MM.1S (cell line): Measurements from ENCODE around the gene GCNT3.

Experiments used
- DNase-seq: peaks from one replicate; pipeline ENCODE4 v3.0.0-alpha.2; 2015
- H2AFZ ChIP-seq: fragments of 300-600 bp; sonication (generic); 2 replicates; pipeline ENCODE4 v1.6.0; 2016; ENCODE audit warnings: antibody characterized with exemption, low read length
- H3F3A ChIP-seq: fragments of 300-600 bp; sonication (generic); 2 replicates; pipeline ENCODE4 v1.6.1; 2016; ENCODE audit warnings: mild to moderate bottlenecking, antibody characterized with exemption, low read length, moderate library complexity, mixed read lengths; ENCODE audit not compliant: insufficient read depth
- H3K27ac ChIP-seq: fragments of 300-600 bp; sonication (generic); 2 replicates; pipeline ENCODE4 v1.5.1; 2016; ENCODE audit warnings: mild to moderate bottlenecking, low read length
- H3K27me3 ChIP-seq: fragments of 300-600 bp; sonication (generic); replicated peaks from 2 replicates; pipeline ENCODE4 v1.6.0; 2016; ENCODE audit warnings: low read length; ENCODE audit not compliant: insufficient read depth
- H3K36me3 ChIP-seq: fragments of 300-600 bp; sonication (generic); replicated peaks from 2 replicates; pipeline ENCODE4 v1.6.1; 2016; ENCODE audit warnings: mild to moderate bottlenecking, low read length, mixed read lengths; ENCODE audit not compliant: insufficient read depth
- H3K4me1 ChIP-seq: fragments of 300-600 bp; sonication (generic); 2 replicates; pipeline ENCODE4 v1.6.1; 2016; ENCODE audit warnings: low read length, mixed read lengths
- H3K4me2 ChIP-seq: fragments of 300-600 bp; sonication (generic); 2 replicates; pipeline ENCODE4 v1.6.0; 2016; ENCODE audit warnings: low read depth, low read length
- H3K4me3 ChIP-seq: fragments of 300-600 bp; sonication (generic); 2 replicates; pipeline ENCODE4 v1.5.1; 2016; ENCODE audit warnings: low read length, mixed read lengths
- H3K79me2 ChIP-seq: fragments of 300-600 bp; sonication (generic); 2 replicates; pipeline ENCODE4 v1.6.1; 2016; ENCODE audit warnings: mixed run types, low read length, mixed read lengths
- H3K9ac ChIP-seq: fragments of 300-600 bp; sonication (generic); 2 replicates; pipeline ENCODE4 v1.6.1; 2016; ENCODE audit warnings: low read length, mixed read lengths
- H3K9me2 ChIP-seq: fragments of 300-600 bp; sonication (generic); replicated peaks from 2 replicates; pipeline ENCODE4 v1.6.1; 2016; ENCODE audit warnings: mild to moderate bottlenecking, low read length, mixed read lengths; ENCODE audit not compliant: insufficient read depth
- H3K9me3 ChIP-seq: fragments of 300-600 bp; sonication (generic); replicated peaks from 2 replicates; pipeline ENCODE4 v1.6.1; 2016; ENCODE audit warnings: mild to moderate bottlenecking, low read length, mixed read lengths; ENCODE audit not compliant: insufficient read depth
- H4K20me1 ChIP-seq: fragments of 300-600 bp; sonication (generic); 2 replicates; pipeline ENCODE4 v1.6.1; 2016; ENCODE audit warnings: mild to moderate bottlenecking, low read length, moderate library complexity, mixed read lengths; ENCODE audit not compliant: insufficient read depth
- EZH2 ChIP-seq: fragments of 300-600 bp; sonication (generic); optimal IDR thresholded peaks from 2 replicates; pipeline ENCODE3; 2017; ENCODE audit warnings: low read depth, mild to moderate bottlenecking, antibody characterized with exemption, low read length, mixed read lengths
- EZH2phosphoT487 ChIP-seq: fragments of 300-600 bp; sonication (generic); IDR thresholded peaks from 2 replicates; pipeline ENCODE4 v1.6.1; 2018; ENCODE audit warnings: antibody characterized with exemption, low read length
- TF ChIP-seq, protein P1 (sequence below): fragments of 300-600 bp; sonication (generic); IDR thresholded peaks from 2 replicates; pipeline ENCODE4 v1.5.1; 2016; ENCODE audit warnings: antibody characterized with exemption, low read length, mixed read lengths

GCNT3 gene

DNA sequence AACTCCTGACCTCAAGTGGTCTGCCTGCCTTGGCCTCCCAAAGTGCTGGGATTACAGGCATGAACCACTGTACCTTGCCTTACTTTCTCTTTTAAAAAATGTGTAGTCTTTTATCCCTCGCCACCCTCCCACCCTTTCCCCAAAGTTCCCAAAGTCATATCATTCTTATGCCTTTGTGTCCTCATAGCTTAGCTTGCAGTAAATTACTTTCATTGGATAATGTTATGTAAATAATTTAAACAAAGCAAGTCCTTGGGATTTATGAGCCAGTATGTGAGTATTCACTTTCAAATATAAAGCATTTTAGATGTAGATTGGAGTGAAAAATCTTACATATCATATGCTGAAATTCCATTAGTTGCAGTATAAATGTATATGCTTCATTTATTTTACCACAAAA, 34.7 kb downstream of the GCNT3 start:
- Histone ChIP-seq H3K4me1 (no peaks in the 10 kb centered on the region), H2AFZ (no peak overlapping the region), H3K36me3 (peaks cover 12% of the 10 kb centered on the region; the same call in 1 of the 2 replicates), H4K20me1 (no peaks in the 10 kb centered on the region), H3K4me2 (no peak overlapping the region), H3F3A (no peaks in the 10 kb centered on the region), H3K9me2 (no peaks in the 10 kb centered on the region), H3K9ac (no peak overlapping the region), H3K27ac (no peak overlapping the region), H3K79me2 (peaks cover 6% of the 10 kb centered on the region; the same call in 1 of the 2 replicates), H3K4me3 (no peak overlapping the region), H3K9me3 (no peaks in the 10 kb centered on the region), H3K27me3 (no peaks in the 10 kb centered on the region)
- TF ChIP-seq, protein P1, sequence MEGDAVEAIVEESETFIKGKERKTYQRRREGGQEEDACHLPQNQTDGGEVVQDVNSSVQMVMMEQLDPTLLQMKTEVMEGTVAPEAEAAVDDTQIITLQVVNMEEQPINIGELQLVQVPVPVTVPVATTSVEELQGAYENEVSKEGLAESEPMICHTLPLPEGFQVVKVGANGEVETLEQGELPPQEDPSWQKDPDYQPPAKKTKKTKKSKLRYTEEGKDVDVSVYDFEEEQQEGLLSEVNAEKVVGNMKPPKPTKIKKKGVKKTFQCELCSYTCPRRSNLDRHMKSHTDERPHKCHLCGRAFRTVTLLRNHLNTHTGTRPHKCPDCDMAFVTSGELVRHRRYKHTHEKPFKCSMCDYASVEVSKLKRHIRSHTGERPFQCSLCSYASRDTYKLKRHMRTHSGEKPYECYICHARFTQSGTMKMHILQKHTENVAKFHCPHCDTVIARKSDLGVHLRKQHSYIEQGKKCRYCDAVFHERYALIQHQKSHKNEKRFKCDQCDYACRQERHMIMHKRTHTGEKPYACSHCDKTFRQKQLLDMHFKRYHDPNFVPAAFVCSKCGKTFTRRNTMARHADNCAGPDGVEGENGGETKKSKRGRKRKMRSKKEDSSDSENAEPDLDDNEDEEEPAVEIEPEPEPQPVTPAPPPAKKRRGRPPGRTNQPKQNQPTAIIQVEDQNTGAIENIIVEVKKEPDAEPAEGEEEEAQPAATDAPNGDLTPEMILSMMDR: no peak
- no peak for TF ChIP-seq EZH2
- DNase-seq: no peak

DNA sequence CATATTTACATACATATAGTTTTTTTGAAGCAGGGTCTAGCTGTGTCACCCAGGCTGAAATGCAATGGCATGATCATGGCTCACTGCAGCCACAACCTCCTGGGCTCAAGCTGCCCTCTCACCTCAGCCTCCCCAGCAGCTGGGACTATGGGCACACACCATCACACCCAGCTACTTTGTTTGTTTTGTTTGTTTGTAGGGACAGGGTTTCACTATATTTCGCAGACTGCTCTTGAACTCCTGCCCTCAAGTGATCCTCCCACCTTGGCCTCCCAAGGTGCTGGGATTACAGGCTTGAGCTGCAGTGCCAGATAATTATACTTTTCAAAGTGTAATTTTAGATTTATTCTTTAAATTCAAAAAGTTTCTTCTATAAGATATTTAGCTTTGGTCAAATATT, 35.5 kb downstream of the GCNT3 start:
- TF ChIP-seq EZH2phosphoT487: no peak
- H2AFZ ChIP-seq: no peak overlapping the region
- H3K9me3 ChIP-seq: no peaks in the 10 kb centered on the region
- H3K4me1 ChIP-seq: no peaks in the 10 kb centered on the region
- no peaks in the 10 kb centered on the region for H3F3A ChIP-seq
- DNase-seq: no peak
- no peak overlapping the region for H3K27ac ChIP-seq
- no peaks in the 10 kb centered on the region for H4K20me1 ChIP-seq
- H3K27me3 ChIP-seq: no peaks in the 10 kb centered on the region
- no peak overlapping the region for H3K4me3 ChIP-seq
- peaks cover 10% of the 10 kb centered on the region; the same call in 1 of the 2 replicates for H3K36me3 ChIP-seq
- peaks cover 13% of the 10 kb centered on the region for H3K79me2 ChIP-seq
- H3K4me2 ChIP-seq: no peak overlapping the region
- no peak overlapping the region for H3K9ac ChIP-seq
- no peaks in the 10 kb centered on the region for H3K9me2 ChIP-seq

DNA sequence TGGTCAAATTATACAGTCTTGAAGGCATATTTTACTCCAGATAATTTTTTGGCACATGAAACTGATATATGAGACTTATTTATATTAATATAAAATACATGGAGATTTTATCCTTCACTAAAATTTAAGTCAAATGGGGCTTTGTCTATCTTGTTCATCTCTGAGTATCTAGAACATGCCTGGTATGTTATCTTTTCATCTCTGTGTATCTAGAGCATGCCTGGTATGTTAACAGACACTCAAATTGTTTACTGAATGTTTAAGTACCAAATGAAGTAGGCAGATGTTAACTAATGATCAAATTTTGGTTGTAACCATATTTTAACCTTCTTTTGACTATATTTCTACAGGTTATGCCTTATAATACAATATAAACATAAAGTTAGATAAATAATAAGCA, 38.0 kb downstream of the GCNT3 start:
- peaks cover 33% of the 10 kb centered on the region for H3K79me2 ChIP-seq
- 0 out of 2 replicates have a peak, but pooled peaks cover 3% of the 10 kb centered on the region for H4K20me1 ChIP-seq
- H3K4me3 ChIP-seq: no peak overlapping the region
- DNase-seq: no peak
- no peak for TF ChIP-seq EZH2phosphoT487
- TF ChIP-seq EZH2: no peak
- TF ChIP-seq, protein P1: no peak
- no peak overlapping the region for H3K9ac ChIP-seq
- peaks cover 10% of the 10 kb centered on the region; the same call in 1 of the 2 replicates for H3K36me3 ChIP-seq
- H3K27ac ChIP-seq: no peak overlapping the region
- H3K9me2 ChIP-seq: no peaks in the 10 kb centered on the region
- H3F3A ChIP-seq: no peaks in the 10 kb centered on the region
- H2AFZ ChIP-seq: no peak overlapping the region
- H3K27me3 ChIP-seq: no peaks in the 10 kb centered on the region
- no peaks in the 10 kb centered on the region for H3K4me1 ChIP-seq
- no peaks in the 10 kb centered on the region for H3K9me3 ChIP-seq
- H3K4me2 ChIP-seq: no peak overlapping the region

DNA sequence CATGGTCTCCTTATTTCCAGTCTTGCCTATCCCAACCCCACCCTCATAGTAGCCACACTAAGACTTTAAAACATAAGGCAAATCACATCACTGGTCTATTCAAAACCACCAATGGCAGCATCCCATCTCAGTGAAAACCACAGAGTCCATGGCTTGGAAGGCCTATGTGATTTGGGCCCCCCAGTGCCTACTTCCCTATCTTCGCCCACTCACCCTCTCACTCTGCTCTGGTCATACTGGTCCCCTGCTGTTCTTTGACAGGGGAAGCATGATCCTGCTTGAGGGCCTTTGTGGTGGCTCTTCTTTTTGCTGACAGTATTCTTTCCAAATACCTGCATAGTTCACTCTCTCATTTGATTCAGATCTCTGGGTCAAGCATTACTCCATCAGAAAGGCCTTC, 42.5 kb downstream of the GCNT3 start:
- Histone ChIP-seq H3K36me3 (peaks cover 10% of the 10 kb centered on the region; the same call in 1 of the 2 replicates), H3K9ac (no peak overlapping the region), H3K4me1 (peaks cover 7% of the 10 kb centered on the region), H3K27ac (no peak overlapping the region), H4K20me1 (0 out of 2 replicates have a peak, but pooled peaks cover 3% of the 10 kb centered on the region), H3K9me3 (no peaks in the 10 kb centered on the region), H3K4me2 (no peak overlapping the region), H3K27me3 (no peaks in the 10 kb centered on the region), H3F3A (peaks cover 2% of the 10 kb centered on the region), H3K79me2 (peaks cover 57% of the 10 kb centered on the region), H3K9me2 (no peaks in the 10 kb centered on the region), H3K4me3 (no peak overlapping the region), H2AFZ (no peak overlapping the region)
- TF ChIP-seq EZH2 (no peak), EZH2phosphoT487 (no peak)
- no peak for DNase-seq
